GM18526 (cell line): ENCODE results near the gene CSDE1.

ENCODE experiments used
- POLR2A ChIP-seq: IDR thresholded peaks from 3 replicates; pipeline ENCODE4 v1.6.1; 2011; ENCODE audit not compliant: insufficient read length; ENCODE audit errors: extremely low read depth

Gene CSDE1

GRCh38 chr1:114757455-114758255 is at the start of gene CSDE1:
Gene CSDE1, minus strand, starts transcription at chr1:114757984. Its CDS starts 18,094 bp downstream, at chr1:114739890.
- peak; percentile 86 for TF ChIP-seq POLR2A

- TF ChIP-seq POLR2A, result no peak
Observed at GRCh38 chr1:114803001-114803400, 45.2 kb upstream of the CSDE1 start.

DNA sequence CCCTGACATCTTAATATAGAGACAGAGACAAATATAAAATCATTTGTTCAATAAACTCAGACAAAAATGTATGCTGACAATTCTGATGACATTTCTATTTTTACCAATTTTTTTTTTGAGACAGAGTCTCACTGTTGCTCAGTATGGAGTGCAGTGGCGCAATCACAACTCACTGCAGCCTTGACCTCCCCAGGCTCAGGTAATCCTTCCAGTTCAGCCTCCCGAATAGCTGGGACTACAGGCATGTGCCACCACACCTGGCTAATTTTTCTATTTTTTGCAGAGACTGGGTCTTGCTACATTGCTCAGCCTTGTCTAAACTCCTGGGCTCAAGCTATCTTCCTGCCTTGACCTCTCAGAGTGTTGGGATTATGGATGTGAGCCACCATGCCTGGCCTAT is 36.3 kb upstream of the CSDE1 start:
- no peak for TF ChIP-seq POLR2A

DNA sequence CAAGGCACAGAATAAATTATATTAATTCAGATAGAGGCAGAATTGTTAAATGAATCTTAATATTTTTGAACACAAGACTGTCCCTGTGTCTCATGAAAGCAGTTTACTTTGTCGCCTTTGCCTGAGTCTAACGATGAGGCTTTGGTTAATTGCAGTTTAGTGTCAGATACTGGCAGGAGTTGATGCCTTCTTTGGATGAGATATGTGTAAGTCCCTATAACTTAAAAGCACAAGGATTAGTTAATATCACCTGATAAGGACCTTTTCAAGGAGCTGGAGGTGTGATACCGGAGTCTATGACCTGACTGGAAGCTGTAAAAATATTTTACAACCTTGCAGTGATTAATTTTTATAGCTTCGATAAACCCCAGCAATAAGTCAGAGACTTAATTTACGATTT is 24.7 kb upstream of the CSDE1 start:
- no peak for TF ChIP-seq POLR2A

DNA sequence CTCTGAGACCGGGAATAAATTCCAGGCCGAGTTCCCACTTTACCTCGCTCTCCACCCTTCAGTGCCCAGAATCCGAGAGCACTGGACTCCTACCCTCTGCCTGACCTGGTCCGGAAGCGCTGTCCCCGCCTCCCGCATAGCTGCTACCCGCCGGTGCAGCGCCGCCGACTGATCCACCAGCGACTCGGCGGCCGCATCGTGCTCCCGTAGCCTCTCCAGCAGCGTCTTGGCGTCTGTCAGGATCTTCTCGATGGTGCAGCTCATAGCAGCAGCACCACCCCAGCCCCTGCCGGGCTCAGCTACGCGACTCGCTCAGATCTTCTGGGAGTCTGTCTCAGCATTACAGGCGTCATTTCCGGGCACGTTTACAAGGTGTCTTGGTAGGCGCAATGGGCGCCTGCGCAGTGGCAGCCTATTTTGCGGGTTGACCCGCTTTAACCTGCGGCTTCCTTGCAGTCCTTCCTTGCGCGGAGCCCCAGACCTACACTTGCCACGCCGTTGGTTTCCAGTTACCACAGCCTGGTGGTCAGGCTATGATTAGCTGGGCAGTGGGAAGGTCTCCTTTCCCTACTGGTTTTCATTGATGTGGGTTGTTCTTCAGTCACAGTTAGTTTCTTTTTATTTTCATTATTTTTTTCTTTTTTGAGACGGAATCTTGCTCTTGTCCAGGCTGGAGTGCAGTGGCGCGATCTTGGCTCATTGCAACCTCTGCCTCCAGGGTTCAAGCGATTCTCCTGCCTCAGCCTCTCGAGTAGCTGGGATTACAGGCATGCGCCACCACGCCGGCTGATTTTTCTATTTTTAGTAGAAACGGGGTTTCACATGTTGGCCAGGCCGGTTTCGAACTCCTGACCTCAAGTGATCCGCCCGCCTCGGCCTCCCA is 22.8 kb upstream of the CSDE1 start, which contains the start of gene SIKE1:
Gene SIKE1 (minus strand): TSS at position 342 of the 883 bp plus-strand sequence. CDS start 78 bp downstream, at position 264.
- TF ChIP-seq POLR2A, result peak; percentile 97

GRCh38 chr1:114779722-114780121 is 21.9 kb upstream of the CSDE1 start:
- no peak for TF ChIP-seq POLR2A

GRCh38 chr1:114771992-114772391 is 14.2 kb upstream of the CSDE1 start:
- no peak for TF ChIP-seq POLR2A

DNA sequence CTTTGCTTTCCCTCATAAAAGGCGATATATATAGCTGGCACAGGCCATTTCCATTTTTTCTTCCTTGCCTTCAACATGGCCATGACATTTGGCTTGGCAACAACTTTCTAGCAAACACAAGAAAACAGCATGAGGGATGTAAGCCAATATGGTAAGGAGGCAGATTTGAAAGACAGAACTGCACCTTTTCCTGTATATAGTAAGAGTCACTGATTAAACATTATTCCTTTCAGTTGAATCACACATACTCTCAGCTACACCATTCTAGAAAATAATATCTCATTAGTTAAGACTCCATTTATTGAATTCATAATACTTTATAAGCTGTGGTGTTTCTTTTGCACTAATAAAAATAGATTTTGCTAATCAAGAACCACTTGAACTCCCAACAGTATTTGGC is 13.2 kb upstream of the CSDE1 start:
- TF ChIP-seq POLR2A, result no peak

- TF ChIP-seq POLR2A, result no peak
Observed at GRCh38 chr1:114764689-114765088, 6.9 kb upstream of the CSDE1 start.

- TF ChIP-seq POLR2A, result no peak
Observed at GRCh38 chr1:114758256-114758832, 560 bp upstream of the CSDE1 start.

- TF ChIP-seq POLR2A, result no peak
Observed at GRCh38 chr1:114756949-114757454, 782 bp downstream of the CSDE1 start.

DNA sequence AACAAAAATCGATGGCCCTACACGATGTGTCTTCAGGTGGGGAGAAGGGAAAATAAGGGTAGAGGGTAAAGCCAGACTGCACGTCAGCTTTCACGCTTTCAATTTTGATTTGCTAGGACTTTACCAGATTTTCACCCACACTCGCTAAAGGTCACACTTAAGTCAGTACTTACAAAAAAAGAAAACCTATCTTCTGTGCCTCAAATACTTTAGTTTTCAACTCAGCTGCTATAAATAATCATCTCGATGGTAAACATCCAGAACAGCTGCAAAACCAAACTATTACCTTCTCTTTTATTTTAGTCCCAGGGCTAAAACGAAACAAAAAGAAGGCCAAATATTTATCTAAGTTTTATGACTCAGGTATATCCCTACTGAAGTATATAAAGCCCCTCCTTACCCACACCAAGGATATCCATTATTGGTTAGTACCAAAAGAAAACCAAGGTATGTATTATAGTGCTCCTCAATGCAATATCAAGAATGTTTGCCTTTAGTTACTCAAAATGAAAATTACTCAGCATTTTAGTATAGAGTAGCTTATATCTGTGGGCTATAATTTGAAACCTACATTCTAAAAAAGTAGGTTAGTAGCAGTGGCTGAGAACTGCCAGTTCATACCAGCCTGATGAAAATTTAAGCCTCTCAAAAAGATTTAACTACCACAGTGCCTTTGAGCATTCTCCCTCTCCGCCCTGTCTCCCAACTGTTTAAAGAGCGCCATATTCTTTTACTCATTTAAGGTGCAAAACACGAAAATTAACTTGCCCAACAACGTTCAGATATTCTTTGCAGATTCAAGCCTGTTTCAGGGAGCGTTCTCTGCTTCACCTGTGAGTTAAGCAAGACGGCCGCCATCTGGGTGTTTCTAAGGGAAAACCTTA is 1.5 kb downstream of the CSDE1 start:
- no peak for TF ChIP-seq POLR2A

GRCh38 chr1:114755006-114755931 is 2.5 kb downstream of the CSDE1 start:
- no peak for TF ChIP-seq POLR2A
